ENCODE results near the gene CRLF2.
"Not testable (repeated sequence)": the region's sequence is repeated elsewhere in the genome, so short reads cannot be mapped to it uniquely, and the experiment has no call there.

CRLF2 gene

DNA sequence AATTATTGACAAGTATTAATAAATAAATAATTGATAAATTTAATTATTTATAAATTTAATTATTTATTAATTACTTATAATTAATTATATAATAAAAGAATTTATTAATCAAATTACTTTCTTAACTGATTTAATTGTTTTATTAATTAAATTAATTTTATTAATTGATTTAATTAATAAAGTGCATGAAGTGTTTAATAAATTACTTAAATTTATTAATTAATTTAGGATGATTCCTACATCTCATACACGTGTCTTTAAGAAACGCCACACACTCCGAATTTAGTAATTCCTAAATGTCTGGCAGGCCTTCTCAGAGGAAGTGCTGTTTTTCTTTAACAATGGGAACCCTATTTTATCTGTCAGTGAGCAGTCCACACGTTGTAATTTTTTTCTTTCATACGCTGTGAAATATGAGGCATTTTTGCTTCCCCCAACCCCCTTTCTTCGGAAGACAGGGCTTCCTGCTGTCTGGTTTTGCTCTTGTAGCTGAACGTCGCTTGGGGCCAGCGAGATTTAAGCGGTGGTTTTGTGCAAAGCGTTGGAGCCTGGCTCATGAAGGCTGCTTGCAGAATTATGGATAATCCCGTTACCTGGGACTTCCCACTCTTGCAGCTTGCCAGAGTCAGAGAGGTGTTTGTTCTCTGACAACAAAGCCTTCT, 46.8 kb downstream of the CRLF2 start:
- no peak for DNase-seq

DNA sequence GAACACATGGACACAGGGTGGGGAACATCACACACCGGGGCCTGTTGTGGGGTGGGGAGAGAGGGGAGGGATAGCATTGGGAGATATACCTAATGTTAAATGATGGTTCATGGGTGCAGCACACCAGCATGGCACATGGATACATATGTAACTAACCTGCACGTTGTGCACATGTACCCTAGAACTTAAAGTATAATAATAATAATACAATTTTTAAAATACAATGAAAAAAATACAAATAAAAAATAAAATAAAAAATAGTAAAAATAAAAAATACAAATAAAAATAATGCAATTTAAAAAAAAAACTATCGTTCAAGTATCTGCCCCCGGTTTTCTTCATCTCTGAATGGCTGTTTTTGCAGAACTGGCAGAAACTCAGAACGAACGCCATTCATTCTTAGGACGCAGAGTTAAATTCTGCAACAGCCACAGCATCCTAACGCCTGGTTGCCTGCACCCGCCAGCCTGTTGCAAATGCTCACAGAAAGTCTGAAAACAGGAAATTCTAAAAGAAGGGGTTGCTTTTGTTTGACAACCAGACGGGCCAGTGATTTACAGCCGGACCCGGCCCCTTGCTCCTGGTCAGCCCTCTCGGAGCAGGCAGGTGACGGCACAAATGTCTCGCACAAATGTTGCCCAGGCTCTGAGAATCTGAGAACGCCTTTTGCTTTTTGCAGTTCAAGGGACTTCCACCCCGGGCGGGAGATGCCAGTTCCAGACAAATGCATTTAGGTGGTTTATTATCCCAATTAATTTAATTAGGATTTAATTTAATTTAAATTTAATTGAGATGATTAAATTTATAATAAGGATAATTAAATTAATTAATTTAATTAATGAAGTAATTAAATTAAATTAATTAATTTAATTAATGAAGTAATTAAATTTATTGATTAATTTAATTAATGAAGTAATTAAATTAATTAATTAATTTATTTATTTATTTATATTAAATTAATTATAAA, 47.8 kb downstream of the CRLF2 start:
- DNase-seq, result no peak

DNA sequence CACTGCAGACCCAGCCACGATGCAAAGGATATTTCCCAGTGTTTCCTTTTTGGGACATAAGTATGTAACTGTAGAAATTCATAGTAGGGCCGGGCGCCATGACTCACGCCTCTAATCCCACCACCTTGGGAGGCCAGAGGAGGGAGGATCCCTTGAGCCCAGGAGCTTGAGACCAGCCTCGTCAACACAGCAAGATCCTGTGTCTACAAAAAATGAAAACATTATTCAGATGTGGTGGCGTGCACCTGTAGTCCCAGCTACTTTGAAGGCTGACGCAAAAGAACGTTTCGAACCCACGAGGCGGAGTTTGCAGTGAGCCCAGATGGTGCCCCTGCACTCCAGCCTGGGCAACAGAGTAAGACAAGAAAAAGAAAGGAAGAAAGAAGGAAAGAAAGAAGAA, 49.2 kb downstream of the CRLF2 start:
- DNase-seq, result no peak

DNA sequence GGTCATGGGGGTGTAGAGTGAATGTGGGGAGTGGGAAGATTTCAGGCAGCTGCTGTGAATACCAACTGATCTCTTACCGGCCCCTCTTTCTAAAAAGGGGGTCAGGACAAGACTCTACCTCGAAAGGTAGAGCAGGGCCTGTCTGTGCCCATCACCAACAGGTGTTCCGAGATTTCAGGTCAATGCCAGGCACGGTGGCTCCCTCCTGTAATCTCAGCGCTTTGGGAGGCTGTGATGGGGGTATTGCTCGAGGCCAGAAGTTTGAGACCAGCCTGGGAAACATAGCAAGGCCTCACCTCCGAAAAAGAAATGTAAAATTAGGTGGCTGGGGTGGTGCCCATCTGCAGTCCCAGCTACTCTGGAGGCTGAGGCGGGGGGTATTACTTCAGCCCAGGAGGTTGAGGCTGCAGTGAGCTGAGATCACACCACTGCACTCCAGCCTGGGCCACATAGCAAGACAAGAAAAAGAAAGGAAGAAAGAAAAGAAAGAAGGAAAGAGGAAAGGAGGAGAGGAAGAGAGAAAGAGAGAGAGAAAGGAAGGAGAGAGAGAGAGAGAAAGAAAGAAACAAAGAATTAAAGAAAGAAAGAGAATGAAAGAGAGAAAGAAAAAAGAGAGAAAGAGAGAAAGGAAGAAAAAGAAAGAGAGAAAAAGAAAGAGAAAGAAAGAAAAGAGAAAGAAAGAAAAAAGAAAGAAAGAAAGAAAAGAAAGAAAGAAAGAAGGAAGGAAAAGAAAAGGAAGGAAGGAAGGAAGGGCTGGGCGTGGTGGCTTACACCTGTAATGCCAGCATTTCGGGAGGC, 50.1 kb downstream of the CRLF2 start:
- DNase-seq, result no peak

DNA sequence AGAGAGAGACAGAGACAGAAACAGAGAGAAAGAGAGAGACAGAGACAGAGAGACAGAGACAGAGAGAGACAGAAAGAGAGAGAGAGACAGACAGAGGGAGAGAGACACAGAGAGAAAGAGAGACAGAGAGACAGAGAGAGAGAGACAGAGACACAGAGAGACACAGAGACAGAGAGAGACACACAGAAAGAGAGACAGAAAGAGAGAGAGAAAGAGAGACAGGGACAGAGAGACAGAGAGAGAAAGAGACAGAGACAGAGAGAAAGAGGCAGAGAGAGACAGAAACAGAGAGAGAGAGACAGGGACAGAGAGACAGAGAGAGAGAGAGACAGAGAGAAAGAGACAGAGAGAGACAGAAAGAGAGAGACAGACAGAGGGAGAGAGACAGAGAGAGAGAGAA, 52.9 kb downstream of the CRLF2 start:
- DNase-seq, result no peak

DNA sequence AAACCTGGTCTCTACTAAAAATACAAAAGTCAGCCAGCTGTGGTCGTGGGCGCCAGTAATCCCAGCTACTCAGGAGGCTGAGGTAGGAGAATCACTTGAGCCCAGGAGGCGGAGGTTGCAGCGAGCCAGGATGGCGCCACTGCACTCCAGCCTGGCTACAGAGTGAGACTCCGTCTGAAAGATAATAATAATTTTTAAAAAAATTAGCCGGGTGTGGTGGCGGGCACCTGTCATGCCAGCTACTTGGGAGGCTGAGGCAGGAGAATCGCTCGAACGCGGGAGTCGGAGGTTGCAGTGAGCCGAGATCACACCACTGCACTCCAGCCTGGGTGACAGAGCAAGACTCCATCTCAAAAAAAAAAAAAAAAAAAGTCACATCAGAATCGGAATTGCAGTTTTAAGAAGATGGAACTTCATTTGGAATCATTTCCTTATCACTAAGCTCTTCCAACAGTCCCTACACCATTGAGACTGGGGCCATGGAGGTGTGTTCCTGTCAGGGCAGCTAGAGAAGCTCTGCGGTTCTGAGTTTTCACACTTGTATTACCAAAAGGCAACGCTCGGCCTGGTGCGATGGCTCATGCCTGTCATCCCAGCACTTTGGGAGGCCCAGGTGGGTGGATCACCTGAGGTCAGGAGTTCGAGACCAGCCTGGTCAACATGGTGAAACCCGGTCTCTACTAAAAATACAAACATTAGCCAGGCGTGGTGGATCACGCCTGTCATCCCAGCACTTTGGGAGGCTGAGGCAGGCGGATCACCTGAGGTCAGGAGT, 55.6 kb downstream of the CRLF2 start:
- DNase-seq, result not testable (repeated sequence)

DNA sequence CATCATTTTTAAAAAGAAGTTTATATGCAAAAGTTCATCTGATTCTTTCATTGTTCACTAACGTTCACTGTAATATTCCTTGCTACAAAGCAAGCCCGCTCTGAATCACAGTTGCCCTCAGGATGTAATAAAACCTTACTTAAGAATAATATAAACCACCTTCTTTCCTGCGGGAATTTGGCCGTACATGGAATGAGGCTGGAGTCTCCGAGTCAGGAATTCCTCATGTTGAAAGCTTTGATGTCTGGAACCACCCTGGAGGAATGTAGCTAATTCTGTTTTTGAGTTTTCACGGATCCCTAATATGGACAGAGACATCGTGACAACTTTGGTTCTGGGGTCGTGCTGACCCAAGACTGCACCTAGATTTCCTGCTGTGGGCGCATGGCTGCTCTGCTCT, 58.5 kb downstream of the CRLF2 start:
- no peak for DNase-seq

DNA sequence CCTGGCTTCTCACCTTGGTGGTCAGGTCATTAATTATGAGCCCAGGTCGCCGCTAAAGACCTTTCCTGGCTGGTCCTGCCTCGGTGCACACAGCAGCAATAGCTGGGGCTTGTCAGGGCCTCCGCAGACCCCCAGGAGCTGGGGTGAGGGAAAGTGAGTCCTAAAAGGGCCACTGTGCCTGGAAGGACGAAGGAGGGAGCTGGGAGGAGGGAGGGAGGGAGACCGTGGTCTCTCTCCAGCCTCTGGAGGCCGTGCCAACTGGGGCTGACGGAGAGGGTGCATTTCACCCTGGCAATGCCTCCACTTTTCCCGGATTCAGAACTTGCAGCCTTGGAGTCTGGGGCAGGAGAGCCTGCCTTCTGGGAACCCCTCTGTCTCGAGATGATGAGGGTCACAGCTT, 60.4 kb downstream of the CRLF2 start:
- DNase-seq, result no peak

DNA sequence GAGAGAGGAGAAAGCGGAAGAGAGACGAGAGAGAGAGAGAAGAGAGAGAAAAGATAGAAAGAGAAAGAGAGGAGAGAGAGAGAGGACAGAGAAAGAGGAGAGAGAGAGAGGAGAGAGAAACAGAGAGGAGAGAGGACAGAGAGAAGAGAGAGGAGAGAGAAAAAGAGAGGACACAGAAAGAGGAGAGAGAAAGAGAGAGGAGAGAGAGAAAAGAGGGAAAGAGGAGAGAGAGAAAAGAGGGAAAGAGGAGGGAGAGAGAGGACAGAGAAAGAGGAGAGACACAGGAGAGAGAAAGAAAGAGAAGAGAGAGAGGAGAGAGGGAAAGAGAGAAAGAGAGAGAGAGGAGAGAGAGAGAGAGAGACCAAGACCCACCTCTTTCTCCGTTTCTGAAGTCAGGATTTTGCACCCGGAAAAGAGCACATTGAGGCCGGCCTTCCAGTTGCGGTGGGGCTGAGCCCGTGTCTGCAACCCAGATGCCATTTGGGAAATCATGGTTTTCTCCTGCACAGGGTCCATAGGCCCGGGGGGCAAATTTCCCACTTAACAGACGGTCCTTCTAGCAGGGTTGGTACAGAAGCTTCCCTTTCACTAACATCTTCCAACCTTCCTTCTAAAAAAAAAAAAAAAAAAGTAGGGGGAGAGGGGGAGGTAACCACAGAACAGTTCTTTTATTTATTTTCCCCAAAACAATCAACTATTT, 60.9 kb downstream of the CRLF2 start:
- no peak for DNase-seq

DNA sequence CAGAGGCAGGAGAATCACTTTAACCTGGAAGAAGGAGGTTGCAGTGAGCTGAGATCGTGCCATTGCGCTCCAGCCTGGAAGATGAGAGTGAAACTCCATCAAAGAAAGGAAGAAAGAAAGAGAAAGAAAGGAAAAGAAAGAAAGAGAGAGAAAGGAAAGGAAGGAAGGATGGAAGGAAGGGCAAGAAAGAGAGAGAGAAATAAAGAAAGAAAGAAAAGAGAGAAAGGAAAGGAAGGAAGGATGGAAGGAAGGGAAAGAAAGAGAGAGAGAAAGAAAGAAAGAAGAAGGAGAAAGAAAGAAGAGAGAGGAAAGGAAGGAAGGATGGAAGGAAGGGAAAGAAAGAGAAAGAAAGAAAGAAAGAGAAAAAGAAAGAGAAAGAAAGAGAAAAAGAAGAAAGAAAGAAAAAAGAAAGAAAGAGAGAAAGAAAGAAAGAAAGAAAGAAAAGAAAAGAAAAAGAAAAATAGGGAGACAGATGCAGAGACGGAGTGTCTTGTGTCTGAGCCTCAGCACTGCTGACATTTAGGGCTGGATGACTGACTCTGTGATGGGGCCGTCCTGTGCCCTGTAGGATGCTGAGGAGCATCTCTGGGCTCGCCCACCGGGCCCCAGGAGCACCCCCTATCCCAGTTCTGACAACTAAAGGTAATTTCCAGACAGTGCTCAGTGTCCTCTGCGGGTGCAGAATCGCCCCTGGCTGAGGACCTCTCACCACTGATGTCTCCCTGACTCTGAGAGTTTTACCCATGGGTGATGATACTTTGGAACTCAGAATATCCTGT, 61.7 kb downstream of the CRLF2 start:
- DNase-seq, result no peak

DNA sequence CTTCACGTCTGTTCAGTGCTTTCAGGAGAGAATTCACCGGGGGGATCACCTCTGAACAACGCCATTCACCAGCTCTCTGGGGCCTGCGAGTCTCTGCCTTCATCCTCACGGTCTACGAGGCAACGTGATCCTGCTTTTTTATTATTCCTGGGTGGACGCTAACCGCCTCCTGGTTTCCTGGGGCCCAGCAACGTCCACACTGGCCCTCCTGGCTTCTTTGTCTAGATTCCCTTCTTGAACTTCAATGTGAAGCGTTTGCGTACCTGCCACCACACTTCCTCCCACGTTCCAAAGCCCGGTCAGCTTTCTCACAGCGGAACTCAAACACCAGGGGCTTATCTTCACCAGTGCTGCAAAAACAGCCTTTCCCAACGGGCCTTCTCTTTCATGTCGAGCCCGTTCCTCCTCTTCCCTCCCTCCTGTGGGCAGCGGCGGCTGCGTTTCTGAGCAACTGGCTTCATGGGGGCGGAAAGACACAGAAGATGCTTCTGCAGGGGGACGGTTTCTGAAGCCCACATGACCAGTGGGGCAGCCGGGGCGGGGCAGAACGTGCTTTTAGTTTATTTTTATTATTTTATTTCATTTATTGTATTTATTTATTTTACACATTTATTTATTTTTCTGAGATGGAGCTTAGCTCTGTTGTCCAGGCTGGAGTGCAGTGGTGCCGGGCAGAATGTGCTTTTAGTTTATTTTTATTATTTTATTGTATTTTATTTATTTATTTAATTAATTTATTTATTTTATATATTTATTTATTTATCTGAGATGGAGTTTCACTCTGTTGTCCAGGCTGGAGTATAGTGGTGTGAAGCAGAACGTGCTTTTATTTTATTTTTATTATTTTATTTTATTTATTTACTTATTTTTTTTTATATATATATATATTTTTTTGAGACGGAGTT, 64.6 kb downstream of the CRLF2 start:
- no peak for DNase-seq

DNA sequence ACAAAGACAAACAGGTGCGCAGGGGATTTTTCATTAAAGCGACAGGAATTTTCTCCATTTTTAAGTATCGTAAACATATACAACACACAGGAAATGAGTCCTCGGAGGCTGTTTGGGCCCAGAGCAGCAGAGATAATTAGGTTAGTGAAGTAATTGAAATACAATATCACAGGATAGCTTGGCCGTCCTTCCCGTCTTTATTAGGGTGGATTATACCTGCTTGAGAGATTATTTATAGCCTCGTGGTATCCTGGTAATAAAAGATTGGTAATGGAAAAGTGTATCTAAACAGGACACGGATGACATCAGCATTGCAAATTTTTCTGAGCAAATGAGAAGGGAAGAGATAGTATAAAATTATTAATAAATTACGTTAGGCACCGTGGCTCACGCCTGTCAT, 68.2 kb downstream of the CRLF2 start:
- no peak for DNase-seq
